KOPT-K1 (cell line): Measurements from ENCODE around the gene RAB36.

Experiments used
- H3K27ac ChIP-seq: fragments of 200-600 bp; sonication (generic); 2 replicates; pipeline ENCODE4 v1.5.1; 2016; ENCODE audit warnings: antibody characterized with exemption, mild to moderate bottlenecking, low read depth, low read length; ENCODE audit not compliant: poor library complexity, severe bottlenecking
- H3K36me3 ChIP-seq: fragments of 200-600 bp; sonication (generic); 2 replicates; pipeline ENCODE4 v1.5.1; 2017; ENCODE audit warnings: antibody characterized with exemption, mild to moderate bottlenecking, low read length, moderate library complexity; ENCODE audit not compliant: insufficient read depth
- H3K9me3 ChIP-seq: fragments of 200-600 bp; sonication (generic); 2 replicates; pipeline ENCODE4 v1.5.1; 2017; ENCODE audit warnings: antibody characterized with exemption, low read length, mild to moderate bottlenecking; ENCODE audit not compliant: insufficient read depth, poor library complexity, severe bottlenecking

Gene RAB36

DNA sequence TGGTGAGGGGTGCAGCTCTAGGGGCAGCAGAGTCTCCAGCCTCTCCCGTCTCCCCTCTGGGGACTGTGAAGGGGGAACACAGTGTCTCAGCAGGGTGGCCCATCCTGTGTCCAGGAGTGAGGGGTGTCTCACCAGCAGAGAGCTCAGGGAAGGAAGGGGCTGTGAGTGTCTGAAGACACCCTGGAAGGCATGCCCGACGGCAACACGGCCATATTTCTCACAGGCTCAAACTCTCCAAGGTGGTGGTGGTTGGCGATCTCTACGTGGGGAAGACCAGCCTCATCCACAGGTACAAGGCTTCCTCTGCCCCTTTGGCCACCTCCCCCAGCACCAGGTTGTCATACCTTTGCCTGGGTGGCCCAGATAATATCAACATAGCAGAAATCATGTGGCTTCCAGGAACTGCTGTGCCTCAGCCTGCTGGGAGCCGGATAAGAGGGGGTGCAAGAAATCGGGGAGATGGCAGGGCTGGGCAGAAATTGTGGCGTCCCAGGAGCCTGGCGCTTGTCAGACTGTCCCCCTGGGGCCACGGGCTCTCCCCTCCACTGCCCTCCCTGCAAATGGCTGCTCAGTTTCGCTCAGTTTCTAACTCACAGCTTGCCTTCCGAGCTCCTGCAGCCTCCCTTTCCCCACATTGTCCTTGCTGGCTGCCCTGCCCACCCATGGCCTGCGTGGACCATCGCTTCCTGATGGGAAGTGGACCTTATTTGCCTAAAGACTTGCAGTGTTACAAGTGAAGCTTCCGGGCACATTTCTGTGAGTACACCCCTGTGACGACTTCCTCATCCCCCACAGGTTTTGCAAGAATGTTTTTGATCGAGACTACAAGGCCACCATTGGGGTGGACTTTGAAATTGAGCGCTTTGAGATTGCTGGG is 7.2 kb downstream of the RAB36 start:
- no peaks in the 10 kb centered on the region for H3K9me3 ChIP-seq

DNA sequence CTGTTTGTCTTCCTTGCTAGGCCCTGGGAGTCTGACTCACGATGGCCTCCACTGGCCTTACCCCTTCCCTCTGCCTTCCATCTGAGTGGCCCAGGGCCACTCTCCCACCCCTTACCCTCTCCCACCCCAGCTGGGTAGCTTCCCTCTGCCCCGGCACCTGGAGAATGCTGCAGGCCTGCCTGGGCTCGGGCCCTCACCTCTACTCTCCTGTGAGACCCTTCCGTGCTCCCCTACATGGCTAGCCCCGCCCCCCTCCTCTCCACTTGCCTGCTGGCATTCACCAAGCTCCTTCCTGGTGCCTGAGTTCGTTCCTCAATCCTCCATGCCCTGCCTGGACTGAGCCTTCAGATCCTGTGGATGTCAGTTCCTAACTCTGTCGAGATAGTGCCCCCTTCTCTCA is 8.7 kb downstream of the RAB36 start:
- no peaks in the 10 kb centered on the region for H3K36me3 ChIP-seq
- H3K9me3 ChIP-seq = no peaks in the 10 kb centered on the region
- no peak overlapping the region for H3K27ac ChIP-seq

More for the DNA sequence above, 7.2 kb downstream of the RAB36 start:
- Histone ChIP-seq H3K27ac (no peak overlapping the region), H3K36me3 (no peaks in the 10 kb centered on the region)

DNA sequence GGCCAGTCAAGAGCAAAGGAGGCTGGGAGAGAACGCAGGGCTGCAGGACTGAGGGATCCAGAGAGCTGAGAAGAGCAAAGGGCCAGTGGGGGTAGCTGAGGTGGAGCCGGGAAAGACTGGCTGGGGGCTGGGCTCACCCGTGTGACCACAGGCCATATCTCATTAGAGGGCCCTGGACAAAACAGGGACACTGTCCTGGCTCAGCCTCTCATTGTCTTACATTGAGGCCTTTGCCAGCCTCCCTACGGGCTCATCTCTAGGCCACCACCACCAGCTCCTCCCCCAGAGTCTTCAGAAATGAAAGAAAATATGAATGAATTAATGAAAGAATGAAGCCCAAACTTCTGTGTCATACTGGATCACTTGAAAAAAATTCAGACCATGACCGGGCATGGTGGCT is 9.2 kb downstream of the RAB36 start:
- Histone ChIP-seq H3K36me3 (no peaks in the 10 kb centered on the region), H3K27ac (no peak overlapping the region), H3K9me3 (no peaks in the 10 kb centered on the region)

DNA sequence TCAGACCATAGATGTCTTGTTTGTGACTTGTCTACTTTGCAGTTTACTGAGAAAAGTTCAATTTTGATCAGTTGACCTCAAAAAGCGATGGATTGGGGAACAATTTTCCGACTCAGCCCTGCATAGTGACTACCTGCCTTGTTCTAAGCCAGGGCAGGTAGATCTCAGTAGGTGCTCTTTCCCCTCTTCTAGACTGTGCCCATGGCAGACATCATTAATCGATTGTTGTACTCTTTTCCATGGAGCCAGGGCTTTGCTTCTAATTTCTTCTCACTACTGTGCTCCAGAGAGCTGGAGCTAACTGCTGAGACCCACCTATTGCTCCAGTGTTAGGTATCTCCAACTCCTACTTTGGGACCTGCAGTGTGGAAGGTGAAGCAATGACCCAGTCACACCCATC is 9.9 kb downstream of the RAB36 start:
- Histone ChIP-seq H3K36me3 (no peaks in the 10 kb centered on the region), H3K9me3 (no peaks in the 10 kb centered on the region), H3K27ac (no peak overlapping the region)

DNA sequence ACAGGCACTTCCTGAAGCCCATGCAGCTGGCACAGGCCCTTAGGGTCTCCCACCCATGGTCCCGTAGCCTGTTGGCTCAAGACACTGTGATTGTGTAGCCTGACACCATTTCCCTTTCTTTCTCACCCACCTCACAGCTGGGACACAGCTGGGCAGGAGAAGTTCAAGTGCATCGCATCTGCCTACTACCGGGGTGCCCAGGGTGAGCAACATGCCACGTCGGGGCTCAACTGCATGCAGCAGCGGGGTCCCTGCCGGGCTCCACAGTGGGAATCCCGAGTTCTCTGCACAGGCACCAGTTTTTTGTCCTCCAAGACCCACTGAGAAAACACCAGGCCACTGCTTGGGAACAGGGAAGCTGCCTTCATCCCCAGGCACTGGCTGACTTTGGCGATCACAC is 10.6 kb downstream of the RAB36 start:
- Histone ChIP-seq H3K9me3 (no peaks in the 10 kb centered on the region), H3K27ac (no peak overlapping the region), H3K36me3 (no peaks in the 10 kb centered on the region)

DNA sequence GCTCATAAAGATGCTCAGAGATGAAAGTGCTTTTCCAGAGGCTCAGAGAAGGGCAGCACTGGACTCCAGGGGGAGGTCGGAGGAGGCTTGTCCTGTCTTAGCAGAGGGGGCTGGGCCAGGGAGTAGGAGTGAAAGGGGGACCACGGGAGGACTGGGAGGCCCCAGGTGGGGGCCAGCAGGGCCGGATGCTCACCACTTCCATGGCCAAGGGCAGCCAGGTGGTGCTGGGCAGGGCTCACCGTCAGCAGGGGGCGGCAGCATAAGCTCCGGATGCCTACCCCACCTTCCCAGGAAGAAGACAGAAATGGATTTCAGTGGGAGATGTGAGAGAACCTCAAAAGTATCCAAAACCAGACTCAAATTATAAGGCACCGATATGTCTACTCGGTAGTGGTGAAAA is 11.0 kb downstream of the RAB36 start:
- no peaks in the 10 kb centered on the region for H3K9me3 ChIP-seq
- H3K27ac ChIP-seq = no peak overlapping the region
- H3K36me3 ChIP-seq = no peaks in the 10 kb centered on the region

DNA sequence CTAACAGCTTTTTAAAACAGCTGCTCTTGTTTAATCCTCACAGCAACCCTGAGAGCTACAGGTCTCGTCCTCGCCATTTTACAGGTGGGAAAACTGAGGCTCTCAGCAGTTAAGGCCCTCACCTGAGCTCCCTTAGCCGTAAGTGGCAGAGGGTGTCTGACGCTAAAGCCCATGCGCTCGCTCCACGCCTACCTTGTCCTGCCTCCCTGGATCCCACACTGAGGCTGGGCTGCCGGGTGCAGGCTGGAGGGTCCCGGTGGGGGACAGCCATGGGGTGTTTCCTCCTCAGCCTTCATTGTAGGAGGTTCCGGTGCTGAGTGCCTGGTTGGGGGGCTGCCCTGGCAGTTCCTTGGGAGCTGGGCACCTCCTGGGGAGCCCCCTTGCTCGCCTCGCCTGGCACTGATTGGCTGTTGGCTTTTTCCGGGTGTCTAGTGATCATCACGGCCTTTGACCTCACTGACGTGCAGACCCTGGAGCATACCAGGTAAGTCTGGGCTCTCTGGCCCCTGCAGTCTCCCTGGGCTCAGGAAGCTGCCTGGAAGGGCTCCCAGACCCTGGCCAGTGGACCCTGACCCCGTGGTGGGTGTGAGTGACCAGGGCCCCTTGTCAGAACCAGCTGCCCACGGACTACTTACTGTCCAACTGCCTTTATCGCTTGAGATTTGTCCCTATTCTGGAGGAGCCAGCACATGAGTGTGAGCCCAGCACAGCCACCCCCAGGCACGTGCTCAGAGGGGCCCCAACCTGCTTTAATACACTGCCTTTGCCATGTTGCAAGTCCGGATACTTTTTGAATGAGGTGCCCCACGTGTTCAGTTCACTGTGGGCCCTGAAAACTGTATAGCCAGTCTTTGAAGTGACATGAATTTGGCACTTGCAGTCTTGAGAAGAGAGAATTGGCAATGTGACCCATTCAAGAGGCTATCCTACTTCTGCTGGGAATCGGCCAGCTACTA is 12.6 kb downstream of the RAB36 start:
- Histone ChIP-seq H3K27ac (no peak overlapping the region), H3K36me3 (no peaks in the 10 kb centered on the region), H3K9me3 (no peaks in the 10 kb centered on the region)

DNA sequence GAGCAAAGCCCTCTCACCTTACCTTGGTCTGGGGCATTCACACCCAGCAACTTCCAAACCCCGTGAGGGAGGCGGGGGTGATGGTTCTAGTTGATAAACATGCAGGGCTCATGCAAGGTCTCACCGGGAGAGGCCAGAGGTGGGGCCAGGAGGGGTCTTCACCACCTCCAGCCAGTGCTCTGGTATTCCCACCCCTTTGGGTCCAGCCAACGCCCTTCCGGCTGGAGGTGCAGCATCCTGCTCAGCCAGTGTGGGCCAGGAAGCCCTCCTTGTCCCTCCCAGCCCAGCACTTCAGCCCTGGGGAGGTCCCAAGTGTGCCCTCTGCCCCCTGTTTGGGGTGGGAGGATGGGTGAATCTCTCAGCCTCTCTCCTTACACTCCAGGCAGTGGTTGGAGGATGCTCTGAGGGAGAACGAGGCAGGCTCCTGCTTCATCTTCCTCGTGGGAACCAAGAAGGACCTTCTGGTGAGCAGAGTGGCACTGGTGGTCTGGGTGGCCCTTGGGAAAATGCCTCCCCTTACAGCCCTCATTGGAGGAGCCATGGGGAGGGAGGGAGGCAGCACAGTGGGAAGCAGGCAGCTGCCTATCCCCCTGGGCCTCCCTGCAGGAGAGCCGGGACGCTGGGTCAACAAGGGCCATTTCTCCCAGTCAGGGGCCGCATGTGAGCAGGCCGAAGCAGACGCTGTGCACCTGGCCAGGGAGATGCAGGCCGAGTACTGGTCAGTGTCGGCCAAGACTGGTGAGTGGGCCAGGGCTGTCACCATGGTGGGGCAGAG is 13.4 kb downstream of the RAB36 start:
- Histone ChIP-seq H3K9me3 (no peaks in the 10 kb centered on the region), H3K27ac (no peak overlapping the region), H3K36me3 (no peaks in the 10 kb centered on the region)

DNA sequence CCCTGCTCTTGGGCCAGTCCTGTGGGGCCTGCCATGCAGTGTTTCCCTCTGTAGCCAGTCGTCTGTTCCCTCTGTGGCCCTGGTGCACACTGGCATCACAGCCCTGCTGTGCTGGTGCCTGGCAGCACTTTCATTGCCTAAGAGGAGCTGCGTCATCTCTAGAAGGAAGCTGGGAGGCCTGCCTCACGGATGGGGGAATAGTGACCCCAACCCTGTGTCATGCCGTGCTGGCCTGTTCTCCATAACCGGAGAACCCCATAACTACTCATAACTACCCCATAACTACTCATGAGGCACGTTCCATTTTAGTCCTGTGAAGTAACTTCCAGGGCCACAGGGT is 14.0 kb downstream of the RAB36 start:
- Histone ChIP-seq H3K27ac (no peak overlapping the region), H3K36me3 (no peaks in the 10 kb centered on the region), H3K9me3 (no peaks in the 10 kb centered on the region)

DNA sequence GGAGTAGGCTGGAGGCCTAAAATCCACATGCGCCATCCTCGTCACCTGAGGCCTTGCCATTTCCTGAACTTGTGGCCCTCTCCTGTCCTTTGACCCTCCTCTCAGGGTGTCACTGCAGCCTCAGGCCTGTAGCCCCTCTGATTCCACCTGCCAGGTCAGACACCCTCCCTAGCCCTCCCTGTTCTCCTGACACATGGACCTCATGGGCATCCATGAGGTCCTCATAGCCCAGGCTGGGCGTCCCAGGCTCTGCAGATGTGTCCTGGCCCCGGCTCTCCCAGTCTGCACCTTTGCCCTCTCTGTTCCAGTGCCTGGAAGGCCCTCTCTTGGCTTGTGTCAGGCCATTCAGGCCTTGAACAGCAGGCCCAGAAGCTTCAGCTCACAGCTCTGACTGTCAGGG is 15.8 kb downstream of the RAB36 start:
- Histone ChIP-seq H3K27ac (no peak overlapping the region), H3K9me3 (no peaks in the 10 kb centered on the region), H3K36me3 (no peaks in the 10 kb centered on the region)

DNA sequence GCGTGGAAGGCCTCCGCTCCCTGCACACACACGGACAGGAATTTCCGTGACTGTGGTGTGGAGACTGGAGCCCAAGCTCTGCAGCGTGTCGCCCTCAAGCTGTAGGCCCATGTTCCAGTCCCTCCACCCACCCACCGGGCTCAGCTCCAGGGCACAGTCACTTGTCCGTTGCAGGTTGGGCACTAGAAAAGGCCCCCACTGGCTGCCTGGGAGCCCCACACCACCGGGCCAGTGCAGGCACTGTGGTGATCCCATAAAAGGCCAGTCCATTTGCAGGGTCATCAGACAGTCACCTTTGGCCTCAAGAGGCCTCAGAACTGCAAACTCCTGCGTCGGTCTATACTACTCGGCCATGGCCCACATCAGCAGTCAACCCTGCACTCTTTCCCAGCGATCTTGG is 16.3 kb downstream of the RAB36 start:
- Histone ChIP-seq H3K9me3 (no peaks in the 10 kb centered on the region), H3K36me3 (no peaks in the 10 kb centered on the region), H3K27ac (no peak overlapping the region)

DNA sequence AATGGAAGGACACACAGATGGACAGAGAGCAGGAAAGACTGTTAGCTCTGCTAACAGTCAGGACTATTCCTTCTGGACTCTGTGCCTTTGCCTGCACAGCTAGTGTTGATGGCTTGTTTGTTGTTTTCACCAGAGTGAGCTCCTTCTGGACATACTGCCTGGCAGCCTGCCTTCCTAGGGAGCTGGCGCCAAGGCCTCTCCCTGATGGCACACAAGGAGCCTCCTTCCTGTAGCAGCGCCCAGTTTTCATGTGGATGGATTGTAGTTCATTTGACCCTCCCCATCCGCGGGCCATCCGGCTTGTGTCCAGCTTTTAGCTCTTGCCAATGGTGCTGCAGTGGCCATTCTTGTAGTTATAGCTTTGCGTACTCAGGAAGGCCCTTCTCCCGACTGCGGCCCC is 18.4 kb downstream of the RAB36 start:
- Histone ChIP-seq H3K36me3 (no peaks in the 10 kb centered on the region), H3K27ac (no peak overlapping the region), H3K9me3 (no peaks in the 10 kb centered on the region)

DNA sequence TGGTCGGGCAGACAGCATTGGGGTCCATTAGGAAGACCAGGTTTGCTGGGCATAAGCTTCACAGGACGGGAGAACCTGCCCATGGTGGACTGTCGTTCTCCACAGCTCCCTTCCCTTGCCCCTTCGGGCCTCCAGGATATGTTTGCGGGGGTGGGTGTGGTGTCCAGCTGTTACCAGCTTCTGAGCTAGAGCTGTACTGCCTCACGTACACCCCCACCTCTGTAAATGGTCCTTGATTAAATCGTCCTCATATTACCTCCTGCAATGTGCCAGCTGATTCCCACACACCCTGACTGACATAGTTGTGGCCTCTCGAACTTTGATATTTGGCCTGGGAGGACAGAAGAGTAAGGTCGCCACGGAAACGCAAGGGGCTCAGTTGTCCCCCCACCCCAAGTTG is 18.8 kb downstream of the RAB36 start:
- H3K36me3 ChIP-seq = no peaks in the 10 kb centered on the region
- H3K9me3 ChIP-seq = no peaks in the 10 kb centered on the region
- no peak overlapping the region for H3K27ac ChIP-seq

DNA sequence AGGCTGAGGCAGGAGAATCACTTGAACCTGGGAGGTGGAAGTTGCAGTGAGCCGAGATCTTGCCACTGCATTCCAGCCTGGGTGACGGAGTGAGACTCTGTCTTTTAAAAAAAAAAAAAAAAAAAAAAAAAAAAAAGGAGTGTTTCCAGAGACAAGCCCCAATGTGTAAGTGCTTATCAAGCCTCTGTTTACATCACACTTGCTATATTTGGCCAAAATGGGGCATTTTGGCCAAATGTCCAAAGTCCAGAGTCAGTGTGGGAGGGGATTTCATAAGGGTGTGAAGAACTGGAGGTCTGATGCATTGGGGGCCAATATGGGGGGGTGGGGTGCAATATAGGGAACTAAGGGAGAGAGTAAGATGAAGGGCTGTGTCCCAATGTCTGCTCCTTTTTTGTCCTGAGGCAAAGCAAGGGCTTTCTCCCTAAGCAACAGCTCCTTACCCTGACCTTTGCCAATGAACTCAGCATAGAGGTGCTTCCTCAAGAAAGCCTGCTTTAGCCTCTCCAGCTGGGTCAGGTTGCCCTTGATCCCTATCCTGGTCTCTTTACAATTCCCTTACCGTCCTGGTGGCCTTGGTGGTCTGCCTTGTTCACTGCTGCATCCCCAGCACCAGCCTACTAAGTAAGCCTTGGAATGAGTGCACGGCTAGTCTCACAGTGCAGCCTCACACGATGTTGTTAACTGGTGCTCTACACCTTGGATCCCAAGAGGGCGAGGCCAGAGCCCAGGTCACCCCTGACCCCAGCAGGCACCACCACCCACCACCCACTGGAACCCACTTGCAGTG is 21.0 kb downstream of the RAB36 start:
- H3K27ac ChIP-seq = no peak overlapping the region
- no peaks in the 10 kb centered on the region for H3K9me3 ChIP-seq
- H3K36me3 ChIP-seq = no peaks in the 10 kb centered on the region
